Measurements from ENCODE around the gene ENTPD7.

- no peak for TF ChIP-seq GATA2 (IDR thresholded peaks at IDR 0.05; ENCODE audit: low read depth, low read length)
- no peak for TF ChIP-seq GATA3 (IDR thresholded peaks at IDR 0.05; ENCODE audit: low read depth, low read length)
These were observed 2.9 kb upstream of the ENTPD7 start for GRCh38 chr10:99656199-99657064.
